SK-N-SH treated with all-trans-retinoic acid at 6 μM for 48 hours (cell line): Measurements from ENCODE around the gene RALGPS1.

Experiments used
- ATAC-seq: fragments of 200-7000 bp; cut with Tn5 transposase; 3 replicates; pipeline ENCODE4 v1.9.1; 2020; ENCODE audit warnings: mild to moderate bottlenecking, moderate library complexity
- ARNTL ChIP-seq: fragments of 450-650 bp; formaldehyde crosslinking; IDR thresholded peaks from 2 replicates; pipeline ENCODE4 v1.5.0; 2020; ENCODE audit warnings: low read depth, mild to moderate bottlenecking, moderate library complexity, borderline replicate concordance
- CSDC2 ChIP-seq: fragments of 250-450 bp; sonication (Bioruptor Pico); IDR thresholded peaks from 2 replicates; pipeline ENCODE4 v1.5.0; 2020; ENCODE audit warnings: mild to moderate bottlenecking, moderate library complexity
- CSRNP3 ChIP-seq: fragments of 250-450 bp; sonication (Bioruptor Pico); IDR thresholded peaks from 2 replicates; pipeline ENCODE4 v1.5.1; 2021; ENCODE audit warnings: mild to moderate bottlenecking, moderate library complexity
- ESRRG ChIP-seq: fragments of 250-450 bp; sonication (Bioruptor Pico); IDR thresholded peaks from 2 replicates; pipeline ENCODE4 v1.6.1; 2021; ENCODE audit warnings: mild to moderate bottlenecking
- GLIS3 ChIP-seq: fragments of 250-450 bp; sonication (Bioruptor Pico); IDR thresholded peaks from 2 replicates; pipeline ENCODE4 v1.5.0; 2020; ENCODE audit warnings: mild to moderate bottlenecking, moderate library complexity
- ISL1 ChIP-seq: fragments of 250-450 bp; sonication (Bioruptor Pico); IDR thresholded peaks from 2 replicates; pipeline ENCODE4 v2.1.2; 2022; ENCODE audit warnings: mild to moderate bottlenecking, moderate library complexity
- OSR1 ChIP-seq: fragments of 250-450 bp; sonication (Bioruptor Pico); IDR thresholded peaks from 2 replicates; pipeline ENCODE4 v1.8.0; 2022; ENCODE audit warnings: moderate library complexity, mild to moderate bottlenecking, inconsistent platforms
- PATZ1 ChIP-seq: fragments of 250-450 bp; sonication (Bioruptor Pico); IDR thresholded peaks from 2 replicates; pipeline ENCODE4 v1.8.0; 2020; ENCODE audit warnings: mild to moderate bottlenecking, moderate library complexity, borderline replicate concordance
- POU6F1 ChIP-seq: fragments of 250-450 bp; sonication (Bioruptor Pico); IDR thresholded peaks from 2 replicates; pipeline ENCODE4 v1.8.0; 2021; ENCODE audit warnings: low read depth, mild to moderate bottlenecking, moderate library complexity, borderline replicate concordance
- PPARA ChIP-seq: fragments of 250-450 bp; sonication (Bioruptor Pico); IDR thresholded peaks from 2 replicates; pipeline ENCODE4 v1.5.0; 2020; ENCODE audit warnings: mild to moderate bottlenecking, borderline replicate concordance
- RARB ChIP-seq: fragments of 250-450 bp; sonication (Bioruptor Pico); IDR thresholded peaks from 2 replicates; pipeline ENCODE4 v1.8.0; 2021; ENCODE audit warnings: mild to moderate bottlenecking, moderate library complexity
- SNAI2 ChIP-seq: fragments of 250-450 bp; sonication (Bioruptor Pico); IDR thresholded peaks from 2 replicates; pipeline ENCODE4 v1.5.0; 2020; ENCODE audit warnings: mild to moderate bottlenecking, moderate library complexity
- TCF4 ChIP-seq: fragments of 250-450 bp; sonication (Bioruptor Pico); IDR thresholded peaks from 2 replicates; pipeline ENCODE4 v1.8.0; 2021; ENCODE audit warnings: mild to moderate bottlenecking, moderate library complexity, borderline replicate concordance
- TOX ChIP-seq: fragments of 250-450 bp; sonication (Bioruptor Pico); IDR thresholded peaks from 2 replicates; pipeline ENCODE4 v1.8.0; 2021; ENCODE audit warnings: mild to moderate bottlenecking, moderate library complexity, borderline replicate concordance
- TSHZ2 ChIP-seq: fragments of 250-450 bp; sonication (Bioruptor Pico); IDR thresholded peaks from 2 replicates; pipeline ENCODE4 v1.5.0; 2020; ENCODE audit warnings: mild to moderate bottlenecking, moderate library complexity
- ZC3H10 ChIP-seq: fragments of 250-450 bp; sonication (Bioruptor Pico); IDR thresholded peaks from 2 replicates; pipeline ENCODE4 v1.5.1; 2021; ENCODE audit warnings: mild to moderate bottlenecking, moderate library complexity
- ZFP3 ChIP-seq: fragments of 250-450 bp; sonication (Bioruptor Pico); IDR thresholded peaks from 2 replicates; pipeline ENCODE4 v1.5.0; 2020; ENCODE audit warnings: mild to moderate bottlenecking, moderate library complexity
- ZFP30 ChIP-seq: fragments of 450-650 bp; formaldehyde crosslinking; IDR thresholded peaks from 2 replicates; pipeline ENCODE4 v1.5.0; 2022; ENCODE audit warnings: mild to moderate bottlenecking, moderate library complexity
- ZNF565 ChIP-seq: fragments of 450-650 bp; formaldehyde crosslinking; conservative IDR thresholded peaks from 2 replicates; pipeline ENCODE4 v1.5.0; 2020; ENCODE audit warnings: low read depth, mild to moderate bottlenecking, moderate library complexity
- ZNF70 ChIP-seq: fragments of 450-650 bp; formaldehyde crosslinking; IDR thresholded peaks from 2 replicates; pipeline ENCODE4 v1.5.0; 2020; ENCODE audit warnings: mild to moderate bottlenecking, moderate library complexity
- TF ChIP-seq, protein P1 (sequence below): fragments of 250-450 bp; sonication (Bioruptor Pico); IDR thresholded peaks from 2 replicates; pipeline ENCODE4 v1.5.1; 2020; ENCODE audit warnings: low read depth, mild to moderate bottlenecking, moderate library complexity

RALGPS1 gene

DNA sequence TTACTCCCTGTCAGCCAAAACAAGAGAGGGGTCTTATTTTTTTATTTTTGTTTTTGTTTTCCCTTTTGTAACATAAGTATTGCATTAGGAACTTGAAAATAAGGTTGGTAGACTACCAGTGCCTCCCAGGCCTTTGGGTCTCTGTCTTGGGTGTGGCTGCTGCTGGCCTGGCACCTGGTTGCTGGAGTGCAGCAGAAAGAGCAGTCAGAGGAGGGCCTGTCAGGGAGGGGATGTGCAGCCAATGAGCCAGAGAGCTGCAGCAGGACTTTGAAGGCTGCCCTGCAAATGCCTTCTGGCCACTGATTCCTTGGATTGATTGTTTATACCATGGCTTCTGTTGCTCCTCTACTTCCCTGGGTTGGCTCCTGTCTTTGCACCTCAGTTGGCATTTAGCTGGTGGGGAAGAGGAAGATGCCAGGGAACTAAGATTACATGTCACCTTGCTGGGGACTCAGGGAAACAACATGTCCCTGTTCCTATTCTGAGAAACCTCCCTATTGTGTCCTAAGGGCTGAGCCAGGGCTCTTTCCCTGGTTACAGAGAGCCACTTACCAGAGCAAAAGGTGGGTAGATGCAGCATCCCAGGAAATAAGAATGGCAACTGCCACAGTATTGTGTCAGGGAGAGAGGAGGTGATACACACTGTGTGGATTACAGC, 141.3 kb downstream of the RALGPS1 start:
- no peak for ATAC-seq
- no peak for TF ChIP-seq ARNTL (CRISPR knock-in tag)
- TF ChIP-seq TOX (CRISPR knock-in tag) = no peak
- TF ChIP-seq ZFP3 (CRISPR knock-in tag) = no peak
- TF ChIP-seq, protein P1, sequence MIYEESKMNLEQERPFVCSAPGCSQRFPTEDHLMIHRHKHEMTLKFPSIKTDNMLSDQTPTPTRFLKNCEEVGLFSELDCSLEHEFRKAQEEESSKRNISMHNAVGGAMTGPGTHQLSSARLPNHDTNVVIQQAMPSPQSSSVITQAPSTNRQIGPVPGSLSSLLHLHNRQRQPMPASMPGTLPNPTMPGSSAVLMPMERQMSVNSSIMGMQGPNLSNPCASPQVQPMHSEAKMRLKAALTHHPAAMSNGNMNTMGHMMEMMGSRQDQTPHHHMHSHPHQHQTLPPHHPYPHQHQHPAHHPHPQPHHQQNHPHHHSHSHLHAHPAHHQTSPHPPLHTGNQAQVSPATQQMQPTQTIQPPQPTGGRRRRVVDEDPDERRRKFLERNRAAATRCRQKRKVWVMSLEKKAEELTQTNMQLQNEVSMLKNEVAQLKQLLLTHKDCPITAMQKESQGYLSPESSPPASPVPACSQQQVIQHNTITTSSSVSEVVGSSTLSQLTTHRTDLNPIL (CRISPR knock-in tag) = no peak
- TF ChIP-seq ZNF565 (CRISPR knock-in tag) = no peak
- TF ChIP-seq POU6F1 (CRISPR knock-in tag) = no peak
- TF ChIP-seq PATZ1 (CRISPR knock-in tag) = no peak
- no peak for TF ChIP-seq PPARA (CRISPR knock-in tag)
- TF ChIP-seq CSRNP3 (CRISPR knock-in tag) = no peak
- TF ChIP-seq OSR1 (CRISPR knock-in tag) = no peak
- TF ChIP-seq ZNF70 = no peak
- no peak for TF ChIP-seq CSDC2 (CRISPR knock-in tag)
- no peak for TF ChIP-seq TSHZ2 (CRISPR knock-in tag)
- TF ChIP-seq ZC3H10 (CRISPR knock-in tag) = no peak
- no peak for TF ChIP-seq TCF4 (CRISPR knock-in tag)
- no peak for TF ChIP-seq ESRRG (CRISPR knock-in tag)
- no peak for TF ChIP-seq ZFP30 (CRISPR knock-in tag)
- TF ChIP-seq SNAI2 = no peak
- TF ChIP-seq GLIS3 (CRISPR knock-in tag) = no peak
- TF ChIP-seq ISL1 = no peak

- no peak for ATAC-seq
- TF ChIP-seq ZNF565 (CRISPR knock-in tag) (no peak), RARB (no peak), ISL1 (no peak), GLIS3 (CRISPR knock-in tag) (no peak), TSHZ2 (CRISPR knock-in tag) (no peak), ESRRG (CRISPR knock-in tag) (no peak), TCF4 (CRISPR knock-in tag) (no peak), ZFP3 (CRISPR knock-in tag) (no peak), OSR1 (CRISPR knock-in tag) (no peak), ZNF70 (no peak), CSRNP3 (CRISPR knock-in tag) (no peak), SNAI2 (no peak), TOX (CRISPR knock-in tag) (no peak)
- TF ChIP-seq, protein P1 (CRISPR knock-in tag) = no peak
Measured at GRCh38 chr9:127056446-127056845, 141.9 kb downstream of the RALGPS1 start.
